Measurements from ENCODE around the gene MRPL54. TPM values are rescaled to one million over a fixed set of nuclear protein-coding genes. Genes with fewer than 3 reads are reported as not detected.

Gene MRPL54
- total RNA-seq, result 10 to 100 TPM; 64.6 to 67.7 TPM
- long read RNA-seq, transcript MRPL54-201 (3 exons, 626 nt), result major isoform, 18 of 18 reads
- long read RNA-seq, partial matches to known transcripts, result 0 of 18 reads
- long read RNA-seq, other reads (novel, unspliced or antisense), result 0 of 18 reads

DNA sequence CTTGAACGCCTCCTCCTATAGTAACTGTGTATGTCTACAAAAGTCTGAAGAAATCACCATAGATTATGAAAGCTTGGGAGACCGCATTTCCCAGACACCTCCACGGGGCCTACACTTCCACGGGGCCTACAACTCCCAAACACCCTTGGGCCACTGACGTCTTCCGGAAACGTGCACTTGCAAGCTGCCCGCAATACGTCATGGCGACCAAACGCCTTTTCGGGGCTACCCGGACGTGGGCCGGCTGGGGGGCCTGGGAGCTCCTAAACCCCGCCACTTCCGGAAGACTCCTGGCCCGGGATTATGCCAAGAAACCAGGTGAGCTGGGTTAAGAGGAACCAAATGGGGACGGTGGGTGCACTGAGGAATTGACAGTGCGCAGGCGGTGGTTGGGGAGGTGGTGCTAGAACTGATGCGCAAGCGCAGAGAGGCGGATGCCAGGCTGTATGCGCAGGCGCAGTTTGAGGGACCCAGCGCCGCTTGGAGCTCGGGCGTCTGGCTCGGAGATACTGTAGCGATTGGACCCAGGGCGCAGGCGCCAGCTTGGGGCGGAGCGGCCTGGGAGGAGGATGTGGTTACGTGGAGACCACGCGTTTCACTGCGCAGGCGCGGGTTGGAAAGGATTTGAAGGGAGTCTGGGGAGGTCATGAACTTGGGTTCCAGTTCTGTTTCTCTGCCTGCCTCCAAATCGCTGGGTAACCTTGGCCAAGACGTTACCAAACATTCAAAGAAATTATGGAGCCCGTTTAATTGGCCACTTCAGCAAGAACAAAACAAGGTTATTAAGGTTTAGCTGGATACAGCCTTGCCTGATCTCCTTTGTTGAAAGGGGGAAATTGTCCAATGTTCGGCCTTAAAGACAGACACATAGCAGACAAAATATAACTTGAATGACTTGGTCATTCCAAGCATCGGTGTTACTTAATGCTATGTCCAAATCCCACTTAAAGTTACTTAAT lies at the start of gene MRPL54:
TSS of gene MRPL54 (plus strand) at position 182 of the 959 bp plus-strand sequence. CDS start at position 201, 19 bp downstream.
- intact Hi-C loops (cut with DNase I, micrococcal nuclease), result no loop called here
- DNase-seq (peak; percentile 99), ATAC-seq (peak; percentile 90)

DNA sequence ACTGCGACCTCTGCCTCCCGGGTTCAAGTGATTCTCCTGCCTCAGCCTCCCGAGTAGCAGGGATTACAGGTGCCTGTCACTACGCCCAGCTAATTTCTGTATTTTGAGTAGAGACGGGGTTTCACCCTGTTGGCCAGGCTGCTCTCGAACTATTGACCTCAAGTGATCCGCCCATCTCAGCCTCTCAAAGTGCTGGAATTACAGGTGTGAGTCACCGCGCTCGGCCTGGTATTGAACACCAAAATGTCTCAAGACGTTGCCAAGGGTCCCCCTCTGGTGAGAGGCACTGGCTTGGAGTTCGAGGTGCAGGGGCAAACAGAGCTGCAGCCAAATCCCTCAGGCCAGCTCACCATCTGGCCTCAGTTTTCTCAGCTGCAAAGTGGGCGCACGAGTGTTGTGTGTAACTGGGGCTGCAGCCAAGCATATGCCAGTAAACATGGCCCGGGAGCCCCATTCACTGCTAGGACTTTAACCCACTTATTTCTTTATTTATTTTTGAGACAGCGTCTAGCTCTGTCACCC lies 46.3 kb upstream of the MRPL54 start:
- ATAC-seq (no peak), DNase-seq (no peak)
- intact Hi-C loops (cut with DNase I, micrococcal nuclease), result no loop called here

- no peak for ATAC-seq
- DNase-seq, result no peak
- intact Hi-C loops (cut with DNase I, micrococcal nuclease), result no loop called here
Measured at GRCh38 chr19:3719868-3720267, 42.6 kb upstream of the MRPL54 start.

GRCh38 chr19:3720349-3720917 lies 42.0 kb upstream of the MRPL54 start:
- DNase-seq (peak; percentile 89 to 95), ATAC-seq (peak; percentile 70)
- intact Hi-C loops (cut with DNase I, micrococcal nuclease), result no loop called here

- DNase-seq, result peak; percentile 95 to 96
- peak; percentile 68 for ATAC-seq
- intact Hi-C loops (cut with DNase I, micrococcal nuclease), result no loop called here
Measured at GRCh38 chr19:3721131-3721886, 41.2 kb upstream of the MRPL54 start.

- intact Hi-C loops (cut with DNase I, micrococcal nuclease), result no loop called here
- ATAC-seq, result no peak
Measured at GRCh38 chr19:3721887-3722442, 40.5 kb upstream of the MRPL54 start.

GRCh38 chr19:3722443-3723109 lies 39.9 kb upstream of the MRPL54 start:
- peak; percentile 81 to 86 for DNase-seq
- intact Hi-C loops (cut with DNase I, micrococcal nuclease), result no loop called here

More at GRCh38 chr19:3721887-3722442, 40.5 kb upstream of the MRPL54 start:
- DNase-seq, result no peak

GRCh38 chr19:3723110-3723488 lies 39.4 kb upstream of the MRPL54 start:
- DNase-seq (no peak), ATAC-seq (no peak)
- intact Hi-C loops (cut with DNase I, micrococcal nuclease), result no loop called here

More at GRCh38 chr19:3722443-3723109, 39.9 kb upstream of the MRPL54 start:
- ATAC-seq, result peak; percentile 47

DNA sequence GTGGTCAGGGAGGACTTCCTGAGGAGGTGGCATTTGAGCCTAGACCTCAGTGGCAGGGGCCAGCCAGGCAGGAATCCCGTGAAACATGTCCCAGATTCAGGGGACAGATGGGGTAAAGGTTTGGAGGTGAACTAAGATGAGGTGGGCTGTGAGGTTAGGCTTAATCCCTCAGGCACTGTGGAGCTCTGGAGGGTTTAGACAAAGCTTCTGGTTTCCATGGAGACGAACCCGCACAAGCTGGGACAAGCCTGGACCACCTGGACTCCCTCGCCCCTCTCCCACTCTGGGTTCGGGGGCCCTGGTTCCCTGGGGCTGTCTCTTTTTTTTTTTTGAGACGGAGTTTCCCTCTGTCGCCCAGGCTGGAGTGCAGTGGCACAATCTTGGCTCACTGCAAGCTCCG lies 38.6 kb upstream of the MRPL54 start:
- intact Hi-C loops (cut with DNase I, micrococcal nuclease), result no loop called here
- DNase-seq (no peak), ATAC-seq (no peak)

- intact Hi-C loops (cut with DNase I, micrococcal nuclease), result no loop called here
- DNase-seq, result no peak
- no peak for ATAC-seq
Measured at GRCh38 chr19:3725121-3725520, 37.4 kb upstream of the MRPL54 start.

- ATAC-seq (peak; percentile 72), DNase-seq (peak; percentile 91 to 95)
- intact Hi-C loops (cut with DNase I, micrococcal nuclease), result no loop called here
Measured at GRCh38 chr19:3725640-3726310, 36.7 kb upstream of the MRPL54 start.

DNA sequence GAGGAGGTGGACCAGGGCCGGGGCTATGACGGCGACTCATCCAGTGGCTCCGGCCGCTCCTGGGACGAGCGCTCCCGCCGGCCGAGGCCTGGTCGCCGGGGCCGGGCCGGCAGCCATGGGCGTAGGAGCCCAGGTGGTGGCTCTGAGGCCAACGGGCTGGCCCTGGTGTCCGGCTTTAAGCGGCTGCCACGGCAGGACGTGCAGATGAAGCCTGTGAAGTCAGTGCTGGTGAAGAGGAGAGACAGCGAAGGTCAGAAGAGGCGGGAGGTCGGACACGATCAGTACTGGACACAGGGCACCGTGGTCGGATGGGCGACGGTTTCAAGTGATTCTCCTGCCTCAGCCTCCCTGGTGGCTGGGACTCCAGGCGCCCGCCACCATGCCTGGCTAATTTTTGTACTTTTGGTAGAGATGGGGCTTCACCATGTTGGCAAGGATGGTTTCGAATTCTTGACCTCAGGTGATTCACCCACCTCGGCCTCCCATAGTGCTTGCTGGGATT lies 32.0 kb upstream of the MRPL54 start:
- ATAC-seq (no peak), DNase-seq (no peak)
- intact Hi-C loops (cut with DNase I, micrococcal nuclease), result no loop called here

GRCh38 chr19:3732108-3732507 lies 30.4 kb upstream of the MRPL54 start:
- ATAC-seq, result no peak
- DNase-seq, result no peak
- intact Hi-C loops (cut with DNase I, micrococcal nuclease), result no loop called here

- ATAC-seq, result no peak
- DNase-seq, result no peak
- intact Hi-C loops (cut with DNase I, micrococcal nuclease), result no loop called here
Measured at GRCh38 chr19:3733549-3734309, 28.8 kb upstream of the MRPL54 start.

GRCh38 chr19:3734310-3734600 lies 28.2 kb upstream of the MRPL54 start:
- ATAC-seq (no peak), DNase-seq (no peak)
- intact Hi-C loops (cut with DNase I, micrococcal nuclease), result no loop called here

- intact Hi-C loops (cut with DNase I, micrococcal nuclease), result no loop called here
- ATAC-seq, result no peak
- no peak for DNase-seq
Measured at GRCh38 chr19:3736106-3736724, 26.3 kb upstream of the MRPL54 start.

All from left colon (tissue), 2 donors.